GM19468 (cell line): ENCODE measurements around the gene STX18.
"Not testable (repeated sequence)": the region's sequence is repeated elsewhere in the genome, so short reads cannot be mapped to it uniquely, and the experiment has no call there.

ENCODE experiments used
- ATAC-seq: cut with Tn5 transposase; IDR thresholded peaks from one replicate; pipeline ENCODE4 v1.9.1; 2021; ENCODE audit warnings: mild to moderate bottlenecking, moderate library complexity, moderate number of reproducible peaks; ENCODE audit not compliant: unreplicated experiment; ENCODE audit errors: extremely low read depth

The STX18 gene

DNA sequence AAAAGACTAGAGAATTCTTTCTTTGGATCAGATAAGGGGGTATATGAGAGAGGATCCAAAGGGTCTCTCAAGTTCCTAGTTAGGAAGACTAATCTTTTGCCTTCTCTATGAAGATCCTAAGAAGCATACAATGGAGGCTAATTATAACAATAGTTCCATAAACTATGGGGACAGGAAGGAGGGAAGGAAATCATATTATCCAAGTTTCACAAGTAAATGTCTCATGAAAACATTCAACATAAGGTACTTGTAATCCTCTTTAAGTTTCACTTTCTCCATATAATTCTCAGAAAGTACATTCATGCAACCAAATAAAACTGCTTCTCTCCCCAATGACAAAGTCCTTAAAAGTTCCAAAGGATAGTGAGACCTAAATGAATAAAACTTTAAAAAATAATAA, 27.1 kb downstream of the STX18 start:
- ATAC-seq = no peak

DNA sequence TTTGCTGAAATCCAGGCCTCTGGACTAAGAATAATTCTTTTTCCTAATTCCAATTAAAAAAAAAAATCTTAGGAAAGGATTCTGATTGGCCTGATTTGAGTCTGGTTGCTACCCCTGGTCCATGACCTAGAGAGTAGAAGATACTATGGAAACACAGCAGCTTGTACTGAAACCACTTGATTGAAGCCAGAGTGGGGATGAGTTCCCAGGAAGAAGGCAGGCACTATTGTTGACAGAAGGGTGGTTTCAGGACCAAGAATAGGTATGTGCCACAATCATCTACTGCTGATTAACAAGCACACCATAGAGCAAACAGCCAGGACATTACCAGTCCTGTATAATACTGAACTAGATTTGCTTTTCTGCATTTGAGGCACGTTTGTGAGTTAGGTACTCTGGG, 29.6 kb downstream of the STX18 start:
- no peak for ATAC-seq

DNA sequence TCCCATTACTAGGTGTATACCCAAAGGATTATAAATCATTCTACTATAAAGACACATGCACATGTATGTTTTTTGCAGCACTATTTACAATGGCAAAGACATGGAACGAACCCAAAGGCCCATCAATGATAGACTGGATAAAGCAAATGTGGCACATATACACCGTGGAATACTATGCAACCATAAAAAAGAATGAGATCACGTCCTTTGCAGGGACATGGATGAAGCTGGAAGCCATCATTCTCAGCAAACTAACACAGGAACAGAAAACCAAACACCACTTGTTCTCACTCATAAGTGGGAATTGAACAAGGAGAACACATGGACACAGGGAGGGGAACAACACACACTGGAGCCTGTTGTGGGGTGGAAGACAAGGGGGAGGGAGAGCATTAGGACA, 31.2 kb downstream of the STX18 start:
- not testable (repeated sequence) for ATAC-seq

DNA sequence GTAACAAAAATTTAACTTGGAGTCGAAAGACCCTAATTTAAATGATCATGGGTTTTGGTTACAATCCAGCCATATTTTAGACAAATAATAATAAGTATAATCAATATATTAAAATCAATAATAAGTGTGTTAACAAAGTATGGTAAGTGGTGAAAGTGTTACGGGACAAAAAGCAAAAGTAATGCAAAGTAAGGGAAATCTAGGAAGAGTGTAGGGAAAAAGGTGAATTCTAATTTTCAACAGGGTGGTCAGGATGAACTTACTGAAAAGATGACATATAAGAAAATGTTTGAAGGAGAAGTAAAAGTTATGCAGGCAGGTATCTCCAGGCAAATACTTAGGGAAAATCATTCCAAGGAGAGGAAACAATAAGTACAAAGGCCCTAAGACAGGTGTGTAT, 32.3 kb downstream of the STX18 start:
- ATAC-seq = no peak

DNA sequence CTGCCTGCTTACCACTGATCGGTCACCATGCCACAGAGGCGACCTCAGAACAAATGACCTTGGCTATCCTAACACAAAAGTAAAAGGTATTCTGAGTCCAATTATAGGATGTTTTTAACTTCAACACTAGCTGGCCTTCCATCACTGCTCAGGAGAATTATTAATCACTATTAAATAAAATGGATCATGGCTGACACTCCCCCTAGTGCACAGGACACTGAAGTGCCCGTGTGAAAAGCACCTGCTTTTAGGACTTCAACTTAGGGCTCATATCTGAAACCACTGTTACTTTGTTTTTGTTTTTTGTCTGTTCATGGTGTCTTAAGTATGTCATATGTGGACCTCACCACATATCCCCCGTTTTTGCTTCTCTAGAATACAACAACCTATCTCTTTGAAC, 33.9 kb downstream of the STX18 start:
- no peak for ATAC-seq

DNA sequence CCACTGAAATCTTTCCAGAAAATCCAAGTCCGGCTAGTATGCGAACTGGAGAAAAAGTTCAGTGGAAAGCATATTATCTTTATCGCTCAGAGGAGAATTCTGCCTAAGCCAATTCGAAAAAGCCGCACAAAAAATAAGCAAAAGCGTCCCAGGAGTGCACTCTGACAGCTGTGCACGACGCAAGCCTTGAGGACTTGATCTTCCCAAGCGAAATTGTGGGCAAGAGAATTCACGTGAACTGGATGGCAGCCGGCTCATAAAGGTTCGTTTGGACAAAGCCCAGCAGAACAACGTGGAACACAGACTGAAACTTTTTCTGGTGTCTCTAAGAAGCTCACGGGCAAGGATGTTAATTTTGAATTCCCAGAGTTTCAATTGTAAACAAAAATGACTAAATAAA, 34.4 kb downstream of the STX18 start:
- ATAC-seq = no peak

DNA sequence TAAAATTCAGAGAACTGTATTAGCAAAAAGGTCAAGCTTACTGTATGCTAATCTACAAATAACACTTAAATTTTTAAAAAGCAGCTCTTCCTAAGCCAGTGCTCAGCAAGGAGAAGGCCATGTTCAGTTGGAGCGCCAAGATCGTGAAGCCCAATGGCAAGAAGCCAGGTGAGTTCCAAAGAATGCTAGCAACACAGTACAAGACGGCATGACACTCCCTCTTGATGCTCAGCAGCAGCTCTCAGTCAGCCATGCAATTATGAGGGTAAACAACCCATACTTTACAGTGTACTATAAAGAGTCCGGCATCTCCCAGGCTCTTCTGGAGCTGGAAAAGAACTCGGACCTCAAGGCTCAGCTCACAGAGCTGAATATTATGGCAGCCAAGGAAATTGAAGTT, 34.9 kb downstream of the STX18 start:
- no peak for ATAC-seq

DNA sequence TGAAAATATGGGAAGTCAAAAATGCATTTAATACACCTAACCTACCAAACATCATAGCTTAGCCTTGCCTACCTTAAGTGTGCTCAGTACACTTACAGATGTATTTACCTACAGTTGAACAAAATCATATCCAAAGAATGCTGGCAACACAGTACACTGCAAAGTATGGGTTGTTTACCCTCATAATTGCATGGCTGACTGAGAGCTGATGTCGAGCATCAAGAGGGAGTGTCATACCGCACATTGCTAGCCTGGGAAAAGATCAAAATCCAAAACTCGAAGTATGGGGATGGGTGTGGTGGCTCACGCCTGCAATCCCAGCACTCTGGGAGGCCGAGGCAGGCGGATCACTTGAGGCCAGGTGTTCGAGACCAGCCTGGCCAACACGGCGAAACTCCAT, 36.6 kb downstream of the STX18 start:
- ATAC-seq = not testable (repeated sequence)

DNA sequence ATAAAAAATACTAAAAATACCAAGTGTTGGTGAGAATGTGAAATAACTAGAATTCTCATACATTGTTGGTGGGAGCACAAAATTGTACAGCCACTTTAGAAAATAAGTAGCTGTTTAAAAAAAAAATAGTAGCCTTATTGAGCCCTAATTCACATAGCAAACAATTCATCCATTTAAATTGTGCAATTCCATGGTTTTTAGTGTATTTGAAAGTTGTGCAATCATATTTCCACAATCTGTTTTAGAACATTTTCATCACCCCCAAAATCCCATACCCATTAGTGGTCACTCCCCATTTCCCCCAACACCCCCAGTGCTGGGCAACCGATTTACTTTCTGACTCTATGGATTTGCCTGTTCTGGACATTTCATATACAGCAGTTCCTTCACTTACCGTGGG, 37.1 kb downstream of the STX18 start:
- ATAC-seq = no peak

DNA sequence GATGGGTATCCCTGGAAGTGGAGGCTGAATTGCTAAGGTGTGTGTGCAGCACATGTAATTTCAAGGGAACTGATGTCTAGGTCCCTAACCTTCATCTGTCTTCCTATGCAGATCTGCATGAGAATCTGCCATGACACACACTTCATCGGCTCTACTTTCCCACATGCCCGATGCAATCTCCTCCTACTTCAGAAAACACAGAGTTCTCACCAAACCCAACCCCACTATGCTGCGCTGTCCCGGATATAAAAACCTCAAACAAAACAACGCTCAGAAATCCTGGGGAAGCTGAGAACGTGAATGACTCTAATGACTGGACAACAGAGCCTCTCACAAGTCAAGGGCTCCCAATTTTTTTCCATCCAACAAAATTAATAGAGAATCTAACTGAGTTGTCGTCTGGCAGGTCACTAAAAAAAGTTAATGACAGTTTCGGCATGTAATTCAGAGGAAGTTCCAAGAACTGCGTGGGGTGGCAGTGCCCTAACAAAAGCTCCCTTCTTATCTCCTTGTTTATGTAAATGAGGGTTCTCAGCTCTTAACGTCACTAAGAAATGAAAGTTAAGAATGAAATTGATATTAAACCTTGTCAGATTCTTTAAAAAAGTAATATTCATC, 39.0 kb downstream of the STX18 start:
- no peak for ATAC-seq

DNA sequence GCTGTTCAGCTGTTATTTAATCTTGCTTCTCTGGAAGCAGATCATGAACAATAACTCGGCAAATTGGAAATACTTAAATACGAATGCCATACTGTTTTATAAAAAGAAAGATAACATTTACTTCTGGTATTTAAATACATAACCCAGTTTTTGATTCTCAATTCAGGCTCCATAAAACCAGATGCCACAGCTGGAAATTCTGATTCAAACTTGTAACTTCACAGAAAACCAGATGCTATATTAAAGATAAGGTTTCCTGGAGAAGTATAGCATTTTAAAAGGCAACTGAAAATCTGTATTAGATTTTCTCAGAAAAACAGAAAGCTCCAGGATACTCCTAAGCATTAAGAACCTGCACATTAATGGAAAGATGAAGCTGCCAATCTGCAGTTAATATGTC, 40.2 kb downstream of the STX18 start:
- no peak for ATAC-seq

DNA sequence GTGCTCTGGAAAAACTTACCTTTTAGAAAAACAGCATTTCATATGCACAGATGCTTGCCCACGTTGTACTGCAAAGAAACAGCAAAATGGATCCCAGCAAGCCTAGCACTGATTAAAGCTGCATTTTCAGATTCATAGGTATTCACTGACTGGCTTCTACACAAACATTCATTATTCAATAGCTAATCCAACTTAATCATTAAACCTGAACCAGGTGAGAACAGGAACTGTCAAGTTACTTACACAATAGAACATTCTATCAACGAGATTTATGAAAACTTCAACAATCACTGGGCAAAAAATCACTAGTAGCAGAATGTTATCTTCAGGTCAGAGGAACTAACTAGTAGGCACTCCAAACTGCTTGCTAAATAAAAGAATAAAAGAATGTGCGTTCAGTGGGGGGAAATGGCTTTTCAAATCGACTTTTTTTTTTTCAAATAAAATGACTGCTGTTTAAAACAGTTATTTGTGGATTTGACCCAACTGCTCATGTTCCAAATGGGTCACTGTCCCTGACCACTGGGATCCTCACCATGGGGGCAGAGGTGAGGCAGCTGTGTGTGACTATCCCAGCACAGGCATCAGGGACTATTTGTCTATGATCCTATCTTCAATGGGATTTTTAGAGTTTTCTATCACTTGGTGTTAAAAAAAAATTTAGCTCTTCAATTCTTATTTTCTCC, 42.3 kb downstream of the STX18 start:
- ATAC-seq = no peak

DNA sequence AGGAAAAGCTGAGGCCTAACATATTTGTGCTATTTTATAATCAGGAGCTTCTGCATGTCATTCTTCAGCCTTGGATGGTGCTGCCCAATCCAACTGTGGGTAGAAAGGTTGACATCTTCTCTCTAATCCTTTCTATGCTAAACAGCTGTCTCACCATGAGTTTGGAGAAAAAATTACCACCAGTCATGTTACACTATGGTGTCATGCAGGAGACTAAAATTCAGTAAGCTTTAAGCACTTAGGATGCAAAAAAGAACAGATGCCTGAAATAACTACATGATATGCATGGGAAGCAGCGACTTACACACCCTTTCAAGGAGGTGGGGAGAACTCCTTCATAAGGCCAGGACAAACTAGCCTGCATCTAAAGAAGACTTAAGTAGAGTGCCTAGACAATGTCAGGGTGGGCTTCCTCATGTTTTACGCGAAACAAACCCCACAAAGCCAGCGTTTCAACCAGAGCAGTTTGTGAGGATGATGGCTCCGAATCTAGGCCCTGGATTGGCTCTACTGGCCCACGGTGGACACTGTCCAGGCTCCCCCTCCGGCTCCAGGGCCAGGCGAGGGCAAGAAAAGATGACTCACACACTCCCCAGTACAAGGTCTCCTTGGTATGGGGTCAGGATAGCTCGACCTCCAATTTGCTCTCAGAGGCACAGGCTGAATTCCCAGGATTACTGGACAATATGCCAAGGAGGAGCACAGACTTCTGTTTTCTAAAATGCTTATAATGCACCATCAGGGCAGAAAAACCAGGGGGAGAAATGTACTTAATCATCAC, 45.1 kb downstream of the STX18 start:
- ATAC-seq = no peak

DNA sequence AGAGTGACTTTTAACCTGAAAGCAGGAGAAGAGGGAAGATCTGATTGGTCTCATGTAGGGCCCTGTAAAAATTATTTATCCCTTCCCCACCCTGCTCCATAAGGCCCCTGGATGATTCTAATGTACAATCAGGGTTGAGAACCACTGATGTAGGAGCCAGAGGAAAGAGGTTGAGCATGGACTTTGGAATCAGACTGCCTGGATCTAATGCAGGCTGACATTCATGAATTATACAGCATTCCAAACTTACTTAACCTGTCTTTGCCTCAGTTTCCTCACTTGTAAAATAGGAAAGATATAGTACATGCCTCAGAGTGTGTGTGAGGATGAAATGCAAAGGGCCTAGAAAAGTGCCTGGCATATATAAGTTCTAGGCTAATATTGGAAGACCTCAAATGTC, 47.0 kb downstream of the STX18 start:
- ATAC-seq = no peak

DNA sequence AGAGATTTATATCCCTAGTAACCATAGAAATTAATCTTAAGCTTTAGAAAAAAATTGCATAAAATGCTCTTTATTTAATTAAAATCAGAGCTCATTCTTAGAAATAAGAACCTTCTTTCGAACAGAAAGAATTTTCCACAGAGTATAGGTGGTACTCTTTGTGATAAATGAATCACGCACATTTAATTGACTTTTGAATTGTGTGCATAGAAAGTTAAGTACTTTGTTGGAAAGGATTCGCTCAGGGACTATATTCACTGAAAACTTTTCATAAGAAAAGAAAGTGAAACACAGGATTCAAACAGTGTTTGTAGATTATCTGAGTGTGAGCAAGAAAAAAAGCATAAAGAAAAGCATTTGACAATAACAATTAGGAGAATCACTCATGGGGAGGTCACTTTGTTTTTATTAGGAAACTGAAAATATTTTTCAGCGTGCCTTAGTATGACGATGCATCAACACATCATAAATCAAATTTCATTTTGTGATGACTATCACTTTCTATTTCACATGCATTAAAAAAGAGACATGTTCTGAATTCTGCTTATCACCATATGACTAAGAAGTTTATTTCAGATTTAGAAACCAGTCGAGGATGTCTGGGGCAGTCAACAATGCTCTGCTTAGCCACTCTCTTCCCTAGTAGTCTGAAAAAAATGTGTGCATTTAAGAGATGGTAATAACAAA, 49.5 kb downstream of the STX18 start:
- ATAC-seq = peak; percentile 39

DNA sequence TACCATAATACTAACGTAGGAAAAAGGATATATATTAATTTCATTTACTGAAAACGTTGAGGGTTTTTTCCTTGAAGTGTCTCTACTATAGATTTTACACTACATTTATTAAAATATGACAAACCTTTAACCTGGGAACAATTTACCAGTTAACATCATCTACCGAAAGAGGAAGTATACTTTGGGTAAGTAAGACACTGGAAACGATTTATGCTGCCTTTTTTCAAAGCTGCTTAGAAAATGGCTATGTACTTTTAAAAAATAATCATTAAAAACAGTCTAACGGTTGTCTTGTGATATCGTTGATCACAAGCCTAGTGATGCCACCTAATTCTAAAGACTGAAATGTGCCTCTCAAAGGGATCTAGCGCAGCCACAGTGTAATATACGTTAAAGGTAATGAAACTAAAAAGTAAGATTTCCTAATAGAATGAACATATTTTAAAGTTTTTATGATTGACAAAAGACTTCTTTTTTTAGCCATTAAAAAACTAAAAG, 50.4 kb downstream of the STX18 start:
- ATAC-seq = no peak

DNA sequence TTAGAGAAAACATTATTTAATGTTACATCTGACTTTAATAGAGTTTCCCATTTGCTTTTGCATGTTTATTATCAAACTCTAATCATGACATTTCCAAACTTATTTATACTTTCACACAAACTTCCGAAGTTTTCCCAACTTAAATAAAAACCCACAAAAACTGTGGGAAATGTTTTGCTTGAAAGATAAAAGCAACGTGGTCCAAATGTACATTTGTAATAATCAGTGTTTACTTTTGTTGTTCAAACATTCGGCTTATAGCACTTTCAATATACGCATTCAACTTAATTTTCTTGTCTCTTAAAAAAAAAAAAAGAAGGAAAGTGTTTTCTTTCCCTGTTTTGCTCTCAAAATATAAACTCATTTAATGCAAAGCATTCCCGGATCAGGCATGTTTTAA, 51.0 kb downstream of the STX18 start:
- no peak for ATAC-seq

DNA sequence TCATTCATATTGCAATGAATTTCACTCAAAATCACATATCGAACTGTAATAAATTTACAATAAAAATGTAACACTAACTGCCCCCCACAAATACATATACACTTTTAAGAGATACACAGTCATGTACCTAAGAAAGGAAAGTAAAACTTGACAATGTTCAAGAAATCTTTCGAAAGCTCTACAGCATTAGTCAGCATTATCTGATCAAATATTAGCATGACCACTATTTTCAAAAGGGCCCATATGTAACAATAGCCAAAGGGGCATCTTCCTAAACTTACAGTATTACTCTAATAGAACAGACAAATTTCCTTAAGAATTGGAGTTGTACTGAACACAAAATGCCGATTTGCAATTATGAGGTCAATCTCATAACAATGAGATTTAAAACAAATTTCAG, 51.8 kb downstream of the STX18 start:
- no peak for ATAC-seq

DNA sequence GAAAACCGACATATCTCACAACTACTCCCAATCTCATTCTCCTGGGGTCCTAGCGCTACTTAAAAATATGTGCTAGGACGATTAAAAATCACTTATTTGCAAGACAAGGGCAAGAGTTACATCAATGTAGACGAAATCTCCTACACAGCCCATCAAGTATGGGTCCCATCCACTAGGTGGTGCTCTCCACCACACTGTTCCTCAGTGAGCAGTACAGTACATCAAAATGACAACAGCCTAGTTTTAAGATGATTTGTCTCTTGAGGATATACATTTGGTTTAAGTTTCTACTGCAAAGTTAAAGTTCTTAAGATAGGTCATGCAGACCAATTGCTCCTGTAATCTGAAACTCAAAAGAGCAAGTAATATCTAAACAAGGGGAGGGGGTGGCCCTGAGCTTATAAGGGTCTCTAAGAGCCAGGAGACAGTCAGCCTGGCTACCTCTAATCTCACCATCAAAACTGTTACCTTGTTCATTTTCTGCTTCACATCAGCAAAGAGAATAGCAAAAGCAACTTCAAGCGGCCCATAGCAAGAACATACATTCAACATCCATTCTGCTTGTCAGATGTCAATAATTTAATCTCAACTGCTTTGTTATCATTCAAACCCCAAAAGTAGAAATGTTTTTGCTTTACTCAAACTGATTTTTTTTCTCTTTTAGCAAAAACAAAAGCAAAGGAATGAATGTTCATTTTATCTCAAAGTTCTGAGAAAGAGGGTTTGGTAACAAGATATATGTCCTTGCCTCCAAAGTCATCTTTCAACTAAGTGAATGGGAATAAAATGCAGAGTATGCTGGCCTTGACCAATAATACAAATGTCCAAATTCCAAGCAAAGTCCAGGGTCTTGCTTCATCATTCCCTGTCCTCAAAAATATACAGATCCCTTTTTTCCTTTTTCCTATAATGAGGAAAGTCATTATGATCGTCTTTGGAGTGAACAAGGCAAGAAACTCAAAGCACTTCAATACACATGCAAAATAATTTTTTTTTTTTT, 53.1 kb downstream of the STX18 start:
- ATAC-seq = peak; percentile 43

DNA sequence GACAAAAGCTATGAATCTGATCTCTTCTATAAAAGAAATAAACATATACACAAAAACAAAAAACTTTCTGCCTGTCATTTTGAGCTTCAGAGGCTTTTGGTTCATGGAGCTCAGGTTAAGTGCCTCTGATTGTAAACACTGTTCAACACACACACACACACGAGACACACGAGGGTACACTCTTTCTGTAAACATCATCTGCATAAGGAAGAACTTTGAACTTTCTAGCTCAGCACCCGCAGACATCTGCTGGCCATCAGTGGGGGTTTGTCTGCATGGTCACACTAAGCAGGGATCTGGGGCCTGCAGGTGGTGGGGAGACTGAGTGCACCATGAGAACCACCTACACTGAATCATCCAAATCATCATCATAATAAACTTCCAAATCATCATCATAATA, 54.9 kb downstream of the STX18 start:
- ATAC-seq = no peak
